HG02884 (cell line): ENCODE results near the gene PRKCD.

Experiments
- ATAC-seq: cut with Tn5 transposase; IDR thresholded peaks from one replicate; pipeline ENCODE4 v1.9.1; 2021; ENCODE audit warnings: mild to moderate bottlenecking, moderate library complexity; ENCODE audit not compliant: unreplicated experiment

PRKCD gene

DNA sequence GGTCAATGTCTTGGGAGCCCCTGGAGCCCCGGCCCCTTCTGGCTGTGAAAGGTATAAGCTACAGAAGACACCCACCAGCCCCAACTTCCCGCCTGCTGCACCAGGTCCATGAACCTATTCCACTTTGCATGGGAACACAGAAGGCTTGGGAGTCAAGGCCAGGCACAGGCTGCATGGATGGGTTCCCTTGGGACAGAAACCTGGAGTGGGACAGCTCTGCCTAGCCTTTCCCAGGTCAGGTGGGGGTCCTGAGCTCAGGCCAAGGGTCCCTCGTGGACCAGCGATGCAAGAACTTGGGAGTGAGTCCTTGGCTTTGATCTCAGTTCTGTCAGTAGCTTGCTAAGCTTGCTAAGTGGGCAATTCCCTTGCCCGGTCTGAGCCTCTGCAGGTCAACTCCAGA lies 69.8 kb downstream of the PRKCD start:
- no peak for ATAC-seq

DNA sequence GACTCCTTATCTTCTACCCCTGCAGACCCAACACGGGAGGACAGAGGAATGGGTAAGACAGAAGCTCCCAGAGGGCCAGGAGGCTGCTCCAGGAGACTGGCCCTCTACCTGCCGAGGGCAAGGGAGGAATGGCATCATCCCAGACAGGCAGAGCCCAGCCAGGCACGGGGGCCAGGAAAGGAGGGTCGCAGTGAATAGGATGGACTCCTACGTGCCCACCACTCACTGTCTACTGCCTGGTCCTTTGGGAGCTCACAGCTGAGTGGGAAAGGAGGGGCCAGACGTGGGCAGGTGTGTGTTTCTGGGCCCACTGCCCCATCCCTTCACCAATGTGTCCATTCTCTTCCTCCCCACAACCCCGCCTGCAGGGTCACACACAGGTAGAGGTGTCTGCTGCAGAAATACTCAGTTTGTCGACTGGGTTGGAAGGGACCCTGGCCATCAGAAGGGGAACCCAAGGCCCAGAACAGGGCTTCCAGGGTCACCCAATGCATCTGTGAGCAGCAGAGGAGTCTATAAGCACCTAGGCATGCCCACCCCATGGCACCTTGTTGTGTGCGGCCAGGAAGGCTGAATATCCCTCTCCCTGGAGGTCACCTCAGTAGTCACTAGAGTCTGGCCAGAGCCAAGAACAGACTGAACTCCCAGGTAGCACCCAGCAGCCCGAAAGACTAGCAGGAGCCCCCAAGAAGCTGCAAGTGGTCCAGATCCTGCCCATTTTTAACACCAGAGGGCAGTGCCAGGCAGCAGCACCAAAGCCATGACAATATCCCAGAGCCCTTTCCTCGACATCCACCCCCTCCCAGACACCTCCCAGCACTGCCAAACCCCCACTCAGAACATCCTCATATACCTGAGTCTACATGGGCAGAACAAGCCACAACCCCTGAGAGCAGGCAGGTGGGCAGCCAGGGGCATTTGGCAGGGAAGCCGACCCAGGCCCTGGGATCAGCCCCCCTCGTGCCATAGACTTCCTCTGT lies 70.8 kb downstream of the PRKCD start:
- ATAC-seq: no peak

DNA sequence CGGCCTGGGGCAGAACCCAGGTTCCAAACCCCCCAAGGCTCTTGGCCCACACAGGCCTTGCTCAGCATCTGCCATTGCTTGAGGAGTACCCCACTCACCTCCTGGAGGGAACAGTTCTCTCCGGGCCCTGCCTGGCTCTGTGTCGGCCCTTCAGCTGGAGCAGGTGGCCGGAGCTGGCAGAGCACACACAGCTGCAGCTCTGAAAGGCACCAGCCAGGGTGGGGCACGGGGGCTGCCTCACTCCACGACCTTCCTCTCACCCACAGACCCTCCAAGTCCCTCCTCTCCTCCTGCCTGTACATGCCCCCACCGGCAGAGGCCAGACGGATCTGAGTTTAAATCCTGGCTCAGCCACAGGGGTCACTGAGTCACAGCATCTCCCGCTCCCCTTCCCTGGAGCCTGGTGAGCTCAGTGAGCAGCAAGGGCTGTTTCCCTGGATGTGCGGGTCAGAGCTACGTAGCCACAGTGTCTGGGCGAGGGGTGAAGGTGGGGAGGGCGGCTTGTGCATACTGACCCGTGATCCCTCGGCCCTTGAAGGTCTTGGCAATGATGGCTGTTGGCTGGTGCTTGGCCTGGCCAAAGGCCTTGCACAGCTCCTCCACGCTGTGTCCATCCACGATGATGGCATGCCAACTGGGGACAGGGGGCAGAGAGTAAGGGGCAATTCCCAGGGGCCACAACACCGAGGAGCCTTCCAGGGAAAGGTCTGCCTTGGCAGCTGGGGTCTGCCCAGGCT lies 71.8 kb downstream of the PRKCD start:
- ATAC-seq: no peak

DNA sequence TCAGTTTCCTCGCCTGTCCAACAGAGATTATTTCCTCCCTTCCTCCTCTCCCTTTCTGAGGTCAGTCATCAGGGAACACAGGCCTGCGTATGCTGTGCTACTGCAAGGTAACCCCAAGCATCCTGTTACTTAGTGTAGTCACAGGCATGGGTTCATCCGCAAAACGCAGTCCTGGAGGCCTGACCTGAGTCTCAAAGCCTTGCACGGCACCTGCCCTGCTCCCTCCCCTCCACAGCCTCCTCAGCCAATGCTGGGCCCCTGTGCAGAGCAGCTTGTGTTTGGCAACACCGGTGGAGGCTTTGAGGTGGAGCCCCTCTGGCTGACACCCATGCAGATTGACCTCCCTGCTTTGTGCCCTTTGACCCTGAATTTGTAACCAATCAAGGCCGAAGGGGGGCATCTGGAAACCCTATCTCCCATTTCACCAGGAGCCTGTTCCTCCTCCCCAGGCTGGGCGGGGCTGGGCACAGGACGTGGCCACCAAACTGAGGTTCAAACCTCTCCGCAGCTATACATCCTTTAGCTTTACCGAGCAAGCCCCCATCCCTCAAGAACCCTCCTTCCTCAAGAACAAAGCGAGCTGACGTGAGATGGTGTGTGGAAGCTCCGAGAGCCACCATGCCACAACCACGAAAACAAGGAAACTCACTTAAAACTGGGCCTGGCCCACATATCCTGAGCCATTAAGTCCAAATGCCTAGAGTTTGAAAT lies 73.3 kb downstream of the PRKCD start:
- no peak for ATAC-seq

DNA sequence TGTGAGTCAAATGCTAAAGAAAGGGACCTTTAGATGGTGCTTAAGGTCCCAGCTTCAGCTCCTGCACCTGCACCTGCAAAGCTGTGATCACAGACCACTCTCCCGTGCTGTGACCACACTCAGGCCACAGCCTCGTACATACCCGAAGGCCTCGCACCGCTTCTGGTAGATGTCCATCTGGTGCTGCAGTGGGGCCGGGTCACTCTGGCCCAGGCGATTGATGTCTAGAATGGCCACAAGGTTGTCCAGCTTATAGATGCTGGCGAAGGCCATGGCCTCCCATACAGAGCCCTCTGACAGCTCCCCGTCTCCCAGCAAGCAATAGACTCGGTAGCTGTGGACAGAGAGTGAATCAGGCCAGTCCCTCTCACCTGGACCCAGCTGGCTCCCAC lies 73.8 kb downstream of the PRKCD start:
- no peak for ATAC-seq

DNA sequence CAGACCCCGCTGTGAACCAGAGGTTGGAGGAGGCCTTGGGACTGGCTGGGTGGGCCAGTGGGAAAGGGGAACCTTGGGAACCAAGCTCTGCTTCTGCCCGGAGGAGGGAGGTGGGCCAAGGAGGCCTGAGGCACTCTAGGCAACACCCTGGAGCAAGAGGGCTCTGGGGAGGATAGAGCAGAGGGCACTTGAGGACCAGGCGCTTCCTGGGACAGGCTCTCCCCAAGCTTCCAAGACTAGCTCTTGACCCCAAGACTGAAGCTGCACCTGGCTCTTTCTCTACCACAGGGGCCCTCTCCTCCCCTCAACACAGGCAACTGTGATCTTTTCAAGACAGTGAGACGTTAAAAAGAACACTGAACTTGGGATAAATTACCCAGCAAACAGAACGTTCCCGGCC lies 74.5 kb downstream of the PRKCD start:
- ATAC-seq: no peak

DNA sequence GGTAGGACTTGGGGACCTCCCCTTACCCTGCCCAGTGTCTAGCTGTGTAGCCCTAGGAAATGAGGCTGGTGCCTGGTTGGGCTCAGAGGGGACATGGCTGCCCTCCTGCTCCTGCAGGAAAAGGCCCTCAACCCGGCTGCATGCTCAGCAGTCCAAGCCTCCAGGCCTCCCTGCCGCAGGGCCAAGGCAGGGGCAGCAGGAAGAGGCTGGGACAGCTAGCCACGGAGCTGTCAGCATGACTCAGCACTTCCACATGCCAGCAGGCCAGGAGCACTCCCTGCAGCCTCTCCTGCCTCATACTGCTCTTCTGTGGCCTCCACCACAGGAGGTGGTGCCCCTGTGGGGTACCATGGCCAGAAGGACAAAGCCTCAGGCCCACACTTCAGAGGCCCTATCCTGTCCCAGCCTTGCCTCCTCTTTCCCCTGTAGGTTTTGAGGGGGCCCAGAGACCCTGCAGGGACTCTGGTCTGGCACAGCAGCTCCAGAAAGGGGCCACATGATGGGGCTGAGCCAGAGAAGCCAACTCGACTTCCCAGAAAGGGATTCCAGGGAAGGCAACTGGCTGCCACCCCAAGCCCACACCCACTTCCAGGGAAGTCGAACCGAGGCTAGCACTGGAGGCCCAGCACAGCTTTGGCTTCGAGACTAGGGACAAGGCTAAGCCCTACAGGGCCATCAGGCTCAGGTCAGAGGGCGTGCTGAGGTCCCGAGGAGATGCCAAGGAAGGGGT lies 75.3 kb downstream of the PRKCD start:
- ATAC-seq: no peak

DNA sequence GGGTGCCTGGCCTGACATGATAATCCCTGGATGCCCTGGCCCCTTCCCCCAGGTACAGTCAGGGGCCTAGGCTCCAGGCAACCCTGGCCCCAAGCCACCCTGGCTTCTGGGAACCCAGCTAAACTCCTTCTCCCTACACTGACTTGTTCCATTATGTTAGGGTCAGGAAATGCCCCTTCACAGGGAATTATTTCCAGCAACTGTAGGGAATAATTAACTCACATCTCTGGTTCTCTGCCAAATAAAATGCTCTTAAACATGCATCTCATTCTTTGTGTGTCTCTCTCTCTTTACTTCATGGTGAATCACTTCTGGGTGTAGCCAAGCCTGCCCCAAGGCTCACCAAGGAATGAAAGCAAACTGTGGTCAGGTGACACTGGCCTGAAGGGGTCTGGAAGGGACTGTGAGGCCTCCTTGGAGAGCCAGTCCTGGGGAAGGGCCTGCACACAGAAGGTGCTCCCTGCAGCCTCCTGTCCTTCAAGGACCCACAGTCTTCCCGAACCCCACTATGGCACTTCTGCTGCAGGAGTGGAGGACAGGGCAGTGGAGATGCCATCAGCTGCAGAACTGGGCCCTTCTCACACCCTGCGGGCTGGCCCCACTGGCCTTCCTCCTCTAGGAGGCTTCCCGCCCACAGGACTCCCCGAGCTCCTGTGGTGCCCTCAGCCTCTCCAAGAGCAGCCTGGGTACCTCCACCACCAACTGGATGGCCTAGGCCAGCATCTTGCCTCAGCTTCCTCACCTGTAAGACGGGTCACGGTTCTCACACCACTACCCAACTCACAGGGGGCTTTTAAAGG lies 77.2 kb downstream of the PRKCD start:
- ATAC-seq: no peak

DNA sequence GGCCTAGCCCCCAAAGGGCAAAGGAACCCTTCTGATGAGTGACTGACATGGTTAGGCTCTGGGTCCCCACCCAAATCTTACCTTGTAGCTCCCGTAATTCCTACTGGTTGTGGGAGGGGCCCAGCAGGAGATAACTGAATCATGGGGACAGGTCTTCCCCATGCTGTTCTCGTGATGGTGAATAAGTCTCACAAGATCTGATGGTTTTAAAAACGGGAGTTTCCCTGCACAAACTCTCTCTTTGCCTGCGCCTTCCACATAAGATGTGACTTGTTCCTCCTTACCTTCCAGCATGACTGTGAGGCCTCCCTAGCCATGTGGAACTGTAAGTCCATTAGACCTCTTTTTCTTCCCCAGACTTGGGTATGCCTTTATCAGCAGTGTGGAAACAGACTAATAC lies 77.9 kb downstream of the PRKCD start:
- ATAC-seq: no peak

DNA sequence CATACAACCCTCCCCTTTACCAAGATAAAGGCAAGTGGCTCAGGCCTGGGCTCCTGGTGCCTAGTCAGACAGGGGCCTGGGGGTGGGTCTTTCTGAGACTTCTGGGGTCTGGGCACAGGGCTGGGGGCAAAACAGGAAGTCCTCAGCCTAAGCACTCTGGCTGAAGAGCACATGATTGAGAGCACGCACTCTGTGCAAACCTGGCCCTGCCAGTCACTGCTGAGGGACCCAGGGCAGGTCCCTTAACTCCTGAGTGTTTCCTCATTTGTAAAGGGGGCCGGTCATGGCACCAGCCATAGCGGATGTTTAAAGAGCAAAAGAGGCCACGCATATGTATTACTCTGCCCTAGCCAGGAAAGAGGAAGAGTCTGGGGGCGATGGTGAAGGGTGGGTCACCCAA lies 78.8 kb downstream of the PRKCD start:
- ATAC-seq: no peak

DNA sequence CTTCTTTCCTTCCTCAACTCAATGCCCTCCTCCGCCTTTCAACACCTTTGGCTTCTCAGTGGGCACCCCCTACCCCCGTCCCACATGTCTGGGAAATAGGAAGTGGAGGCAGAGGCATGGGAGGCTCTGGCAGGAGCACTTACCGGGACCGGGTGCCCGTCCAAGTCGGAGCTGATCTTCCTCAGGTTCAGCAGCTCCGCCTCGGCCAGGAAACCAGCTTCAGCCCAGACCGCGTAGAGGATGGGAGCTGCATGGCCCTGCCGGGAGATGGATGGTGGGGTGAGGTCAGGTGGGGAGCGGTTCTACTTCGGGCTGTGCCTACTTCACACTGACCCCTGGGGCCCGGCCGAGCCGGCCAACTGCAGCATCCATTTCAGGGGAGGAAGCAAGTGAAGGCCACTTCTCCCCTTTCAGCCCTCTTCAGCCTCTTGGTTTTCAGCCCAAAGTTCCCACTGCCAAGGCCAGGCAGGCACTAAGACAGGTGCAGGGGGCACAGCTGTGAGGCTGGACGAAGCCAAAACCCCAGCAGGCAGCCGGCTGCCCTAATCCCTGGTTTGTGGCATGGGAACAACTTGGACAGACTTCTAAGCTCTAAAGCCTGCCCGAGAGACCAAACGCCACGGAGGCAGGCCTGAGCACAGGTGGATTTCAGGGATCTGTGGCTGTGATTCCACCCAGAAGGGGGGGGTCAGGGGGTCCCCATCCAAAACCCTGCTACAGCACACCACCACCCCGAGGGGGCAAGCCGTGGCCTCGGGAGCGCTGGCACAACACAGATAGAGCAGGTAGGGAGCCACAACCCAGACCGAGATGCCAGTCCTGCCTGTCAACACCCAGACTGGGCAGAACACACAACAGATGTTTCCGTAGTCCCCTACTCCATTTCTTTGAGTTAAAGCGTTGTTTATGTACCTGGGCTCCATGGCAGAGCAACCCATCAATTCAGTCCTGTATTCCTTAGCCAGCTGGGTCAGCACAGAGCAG lies 80.3 kb downstream of the PRKCD start:
- ATAC-seq: no peak

DNA sequence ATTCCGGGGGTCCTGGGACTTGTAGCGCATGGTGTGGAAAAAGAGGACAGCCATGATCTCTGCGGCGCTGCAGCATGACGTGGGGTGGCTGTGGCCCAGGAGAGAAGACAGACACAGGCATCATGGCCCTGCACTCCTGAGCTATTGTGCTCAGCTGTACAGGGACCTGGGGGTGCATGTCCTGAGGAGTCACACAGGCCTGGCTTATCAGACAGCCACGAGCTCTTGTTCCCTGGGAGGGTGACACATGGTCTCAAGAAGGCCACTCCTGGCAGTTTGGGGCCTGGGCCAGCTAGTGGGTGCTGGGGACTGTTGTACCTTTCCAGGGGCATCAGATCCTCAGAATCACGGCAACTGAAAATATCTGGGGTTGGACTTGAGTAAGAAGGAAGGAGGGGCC lies 81.1 kb downstream of the PRKCD start:
- no peak for ATAC-seq
